GM18507 (cell line): ENCODE results near the gene MYBPH.

Source experiments
- DNase-seq: peaks from one replicate; pipeline ENCODE4 v3.0.0; 2011; ENCODE audit warnings: low read depth; ENCODE audit not compliant: insufficient read length; ENCODE audit errors: extremely low spot score
- FAIRE-seq: peaks from 2 replicates; lab custom pipeline; 2011; peaks lifted over from hg19 to GRCh38; lab: Jason Lieb, UNC

Gene MYBPH

DNA sequence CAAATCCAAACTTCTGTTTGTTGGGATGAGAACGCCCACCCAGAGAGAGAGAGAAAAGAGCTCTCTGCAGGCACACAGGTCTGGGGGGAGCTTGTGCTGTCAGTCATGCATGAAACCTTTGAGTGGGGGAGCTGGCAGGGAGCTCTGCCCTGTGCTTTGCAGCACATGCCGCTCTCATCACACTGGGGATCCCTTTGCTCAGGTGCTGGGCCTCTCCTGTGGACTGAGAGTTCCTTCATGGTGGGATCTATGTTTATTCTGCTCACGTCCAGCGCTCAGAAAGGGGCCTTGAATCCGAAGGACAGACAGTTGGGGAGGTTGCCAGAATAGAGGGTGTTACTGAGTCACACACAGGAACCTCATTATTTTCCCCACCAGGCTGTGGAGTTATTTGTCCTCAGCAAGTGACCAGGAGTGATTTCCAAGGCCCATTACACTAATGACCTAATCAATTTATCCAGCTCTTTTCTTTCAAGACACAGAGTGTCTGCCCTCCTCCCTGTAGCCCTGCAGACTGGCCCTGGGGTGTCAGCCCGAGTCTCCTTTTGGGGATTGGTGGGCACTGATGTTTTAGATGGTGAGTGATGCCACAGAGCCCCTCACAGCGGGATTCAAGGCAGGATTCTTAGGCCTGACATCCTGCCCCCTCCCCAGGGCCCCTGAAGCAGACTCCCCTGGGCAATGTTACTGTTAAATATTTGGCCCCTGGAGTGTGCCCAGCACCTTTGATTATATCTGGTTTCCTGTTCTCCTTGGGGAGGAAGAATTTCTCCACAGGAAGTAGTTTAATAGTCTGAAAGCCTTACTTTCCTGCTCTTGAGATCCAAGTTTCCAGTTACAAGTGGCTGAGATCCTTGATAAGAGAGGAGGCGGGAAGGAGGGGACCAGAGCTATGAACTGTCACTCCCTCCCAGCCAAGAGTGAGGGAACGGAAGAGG lies 22.3 kb downstream of the MYBPH start:
- FAIRE-seq = no peak
- DNase-seq = no peak

DNA sequence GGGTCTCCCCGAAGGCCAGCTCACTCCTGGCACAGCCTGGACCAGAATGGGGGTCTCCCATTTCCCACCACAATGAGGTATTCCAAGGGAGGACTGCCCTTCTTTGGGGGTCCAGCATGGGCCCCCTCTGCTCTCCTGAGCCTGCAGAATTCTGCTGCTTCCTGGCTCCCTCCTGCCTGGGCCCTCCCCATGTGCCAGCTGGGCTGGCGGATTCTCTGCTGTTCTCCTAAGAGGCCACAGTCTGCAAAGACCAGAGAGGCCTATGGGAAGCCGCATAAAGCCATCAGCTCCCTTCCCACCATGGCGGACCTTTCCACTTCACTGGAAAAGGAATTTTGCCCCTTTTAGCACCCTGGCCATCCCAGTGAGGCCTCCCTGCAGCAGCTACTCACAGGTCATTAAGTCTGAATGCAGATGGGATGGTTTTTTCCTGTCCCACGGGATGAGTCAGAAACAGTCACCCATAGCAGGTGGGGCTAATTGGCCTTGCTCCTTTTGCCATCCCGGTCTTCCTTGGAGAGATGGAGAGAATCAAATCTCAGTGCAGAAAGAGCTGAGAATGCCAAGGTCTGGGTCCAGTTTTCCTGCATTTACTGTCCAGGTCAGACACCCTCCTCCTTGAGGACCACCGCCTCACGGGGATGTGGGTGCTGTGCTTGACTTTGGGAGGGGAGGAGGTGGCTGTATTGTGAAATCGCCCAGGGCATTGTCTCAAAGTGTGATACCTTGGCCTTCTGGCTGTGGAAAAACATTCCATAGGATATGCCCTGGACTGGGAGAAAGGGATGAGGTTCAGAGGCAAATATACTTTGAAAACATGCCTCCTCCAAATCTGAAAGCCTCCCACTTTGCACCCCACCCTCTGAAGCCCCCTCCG lies 23.2 kb downstream of the MYBPH start:
- FAIRE-seq = no peak
- DNase-seq = no peak

DNA sequence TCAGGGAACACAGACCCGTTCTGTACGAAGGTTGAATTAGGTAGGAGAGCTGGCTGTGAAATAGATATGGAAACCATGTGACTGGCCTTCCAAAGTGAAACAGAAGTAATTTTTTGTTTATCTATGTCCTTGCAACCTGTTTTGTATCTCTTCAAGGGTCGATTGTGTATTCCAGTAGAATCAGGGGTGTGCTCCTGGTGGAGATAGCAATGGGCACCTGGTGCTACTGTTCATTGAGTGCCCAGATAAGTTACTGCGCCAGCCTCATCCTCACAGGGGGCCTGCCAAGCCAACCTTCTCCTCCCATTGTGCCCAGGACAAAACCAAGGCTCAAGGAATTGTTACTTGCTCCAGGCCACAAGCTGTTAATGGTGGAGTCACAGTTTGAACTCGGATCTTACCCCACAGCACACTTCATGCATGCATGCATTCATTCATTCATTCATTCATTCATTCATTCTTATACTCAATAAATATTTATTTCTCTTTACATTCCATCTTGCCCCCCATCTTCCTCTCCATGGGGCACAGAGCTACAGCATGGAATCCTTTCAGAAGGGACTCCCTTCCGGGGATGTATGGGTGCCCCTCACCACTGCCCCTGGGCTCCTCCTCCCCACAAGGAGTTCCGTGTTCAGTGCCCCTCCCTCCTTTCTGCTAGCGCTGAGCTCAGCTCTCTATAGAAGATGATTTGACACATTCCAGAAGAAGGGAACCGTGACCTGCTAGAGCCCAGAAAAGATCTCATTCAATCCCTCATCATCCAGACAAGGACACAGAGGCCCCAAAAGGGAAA lies 24.1 kb downstream of the MYBPH start:
- FAIRE-seq = no peak
- DNase-seq = no peak

DNA sequence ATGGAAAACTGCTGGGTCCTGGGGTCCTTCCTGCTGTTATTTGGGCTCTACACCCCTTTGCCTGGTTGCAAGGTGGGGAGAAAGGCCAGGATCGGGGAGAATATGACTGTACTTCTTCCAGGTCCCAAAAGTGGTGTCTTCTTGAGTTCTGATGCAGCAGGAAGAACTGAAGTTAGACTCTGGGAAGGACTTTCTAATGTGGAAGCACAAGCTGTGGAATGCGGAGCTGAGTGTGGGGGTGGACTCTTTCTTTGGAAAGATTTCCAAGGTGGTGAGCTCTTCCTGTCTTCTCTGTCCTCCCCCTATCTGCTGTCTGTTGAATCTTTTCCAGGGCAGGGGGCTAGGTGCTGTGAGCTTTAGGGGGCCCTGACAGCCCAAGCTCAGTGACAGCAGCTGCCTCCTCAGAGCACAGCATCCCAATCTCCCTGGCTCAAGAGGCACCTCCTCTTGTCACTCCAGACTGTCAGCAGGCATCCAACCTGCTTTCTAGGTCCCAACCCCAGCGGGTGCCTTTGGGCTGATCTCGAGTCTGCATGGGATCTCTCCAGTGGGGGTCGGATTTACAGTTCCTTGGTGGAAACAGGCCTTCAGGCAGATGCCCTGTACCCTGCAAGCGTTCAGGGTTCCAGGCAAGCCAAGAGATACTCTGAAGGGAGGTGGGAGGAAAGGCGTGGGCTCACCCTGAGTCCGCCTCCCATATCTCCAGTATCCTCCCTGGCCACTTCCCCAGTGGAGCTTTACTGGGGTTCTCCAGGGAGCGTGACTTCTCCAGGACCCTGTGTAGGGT lies 24.9 kb downstream of the MYBPH start:
- FAIRE-seq (no peak), DNase-seq (no peak)

DNA sequence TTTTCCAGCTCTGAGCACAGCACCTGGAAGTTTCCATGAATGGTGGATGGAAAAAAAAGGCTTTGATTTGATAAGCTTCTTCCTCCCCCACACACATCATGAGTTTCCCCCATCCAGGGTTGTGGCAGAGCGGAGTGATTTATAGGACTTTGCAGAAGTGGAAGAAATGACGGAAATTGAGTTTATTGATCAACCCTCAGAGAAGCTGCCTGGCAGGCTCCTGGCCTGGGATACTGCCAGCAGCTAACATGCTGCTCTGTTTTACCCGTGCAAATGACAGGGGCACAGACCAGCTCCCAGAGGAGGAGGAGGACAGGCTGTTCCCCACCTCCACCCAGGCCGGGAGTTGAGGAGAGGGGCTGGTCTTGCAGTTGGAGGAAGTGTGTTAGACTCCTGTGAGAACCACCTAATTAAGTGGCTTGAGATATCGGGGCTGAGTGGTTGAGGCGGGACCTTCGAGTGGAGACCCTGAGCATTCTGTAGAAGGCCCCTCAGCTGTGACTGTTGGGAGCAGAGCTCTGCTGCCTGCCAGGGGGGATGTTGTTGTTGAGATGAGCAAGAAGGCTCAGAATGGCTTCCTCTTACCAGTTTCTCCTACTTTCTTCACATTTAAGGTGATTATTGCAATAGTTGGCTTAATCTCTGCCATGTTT lies 26.3 kb downstream of the MYBPH start:
- FAIRE-seq = no peak
- DNase-seq = no peak

DNA sequence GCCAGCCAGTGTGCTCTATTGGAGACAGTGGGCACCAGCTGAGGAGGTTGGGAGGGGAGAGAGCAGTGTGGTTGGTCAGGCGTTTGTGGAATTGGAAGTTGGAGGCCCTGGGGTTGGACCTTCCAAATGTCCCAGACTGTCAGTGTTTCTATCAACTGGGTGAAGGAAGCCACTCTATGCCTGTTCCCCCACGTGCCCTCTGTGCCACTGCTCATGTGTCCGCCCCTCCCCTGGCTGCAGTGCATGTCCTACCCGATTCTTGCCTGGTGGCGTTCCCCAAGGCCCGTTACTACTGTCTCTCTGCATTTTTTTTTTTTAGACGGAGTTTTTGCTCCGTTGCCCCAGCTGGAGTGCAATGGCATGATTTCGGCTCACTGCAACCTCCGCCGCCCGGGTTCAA lies 27.0 kb downstream of the MYBPH start:
- no peak for DNase-seq
- no peak for FAIRE-seq

DNA sequence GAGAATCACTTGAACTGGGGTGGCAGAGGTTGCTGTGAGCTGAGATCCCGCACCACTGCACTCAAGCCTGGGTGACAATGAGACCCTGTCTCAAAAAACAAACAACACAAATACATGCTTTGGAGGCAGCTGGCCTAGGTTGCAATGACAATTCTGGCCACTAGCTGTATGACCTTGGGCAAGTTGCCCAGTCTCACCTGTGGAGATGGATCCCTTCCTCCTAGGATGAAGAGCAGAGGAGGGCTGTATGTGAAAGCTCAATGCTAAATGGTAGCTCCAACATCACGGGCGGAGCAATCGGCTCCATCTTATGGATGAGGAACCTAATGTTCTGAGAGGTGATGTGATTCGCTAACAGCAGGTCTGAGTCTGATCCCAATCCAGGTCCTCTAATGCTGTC lies 27.5 kb downstream of the MYBPH start:
- FAIRE-seq (peak; percentile 47), DNase-seq (no peak)

DNA sequence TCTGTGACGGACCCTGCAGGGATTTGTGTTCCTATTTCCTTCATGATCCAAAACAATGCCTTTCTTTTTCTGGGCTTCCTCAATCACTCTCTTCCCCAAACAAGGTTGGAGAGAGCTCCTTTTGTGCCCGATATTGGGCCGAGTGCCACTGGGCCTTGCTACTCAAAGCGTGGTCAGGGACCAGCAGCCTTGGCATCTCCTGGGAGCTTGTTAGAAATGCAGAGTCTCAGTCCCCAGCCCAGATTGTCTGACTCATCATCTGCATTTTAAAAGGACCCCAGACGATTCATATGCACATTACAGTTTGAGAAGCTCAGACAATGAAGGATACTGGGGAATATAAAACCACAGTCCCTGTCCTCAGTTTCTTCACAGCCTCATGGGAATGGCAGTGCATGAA lies 28.2 kb downstream of the MYBPH start:
- FAIRE-seq = no peak
- DNase-seq = no peak

DNA sequence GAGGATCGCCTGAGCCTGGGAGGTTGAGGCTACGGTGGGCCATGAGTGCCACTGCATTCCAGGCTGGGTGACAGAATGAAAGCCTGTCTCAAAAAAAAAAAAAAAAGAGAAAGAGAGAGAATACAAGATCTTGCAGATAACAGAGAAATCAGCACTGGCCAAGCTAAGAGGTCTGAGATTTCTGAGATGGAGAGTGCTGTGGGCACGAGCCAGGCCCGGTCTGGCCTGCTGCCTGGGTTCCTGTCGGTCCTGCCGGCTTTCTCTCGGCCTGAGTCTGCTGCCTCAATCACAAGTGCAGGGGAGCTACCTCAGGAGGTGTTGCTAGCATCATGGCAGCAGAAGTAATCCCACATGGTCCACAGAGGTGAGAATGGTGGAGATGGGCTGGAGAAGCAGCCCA lies 29.1 kb downstream of the MYBPH start:
- DNase-seq (no peak), FAIRE-seq (no peak)

DNA sequence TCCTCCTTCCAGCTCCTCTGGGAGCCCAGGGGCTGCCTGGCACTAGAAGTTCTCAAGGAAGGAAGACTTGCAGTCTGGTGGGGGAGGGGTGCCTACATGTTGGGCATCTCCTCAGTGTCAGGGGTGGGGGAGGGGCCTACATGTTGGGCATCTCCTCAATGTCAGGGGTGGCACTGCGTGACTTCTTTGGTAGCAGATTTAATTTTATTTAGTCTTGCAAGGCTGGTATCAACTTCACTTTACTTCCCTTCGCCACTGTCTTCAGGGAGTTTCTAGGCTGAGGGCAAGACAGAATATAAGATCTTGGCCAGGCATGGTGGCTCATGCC lies 29.6 kb downstream of the MYBPH start:
- DNase-seq (no peak), FAIRE-seq (no peak)

DNA sequence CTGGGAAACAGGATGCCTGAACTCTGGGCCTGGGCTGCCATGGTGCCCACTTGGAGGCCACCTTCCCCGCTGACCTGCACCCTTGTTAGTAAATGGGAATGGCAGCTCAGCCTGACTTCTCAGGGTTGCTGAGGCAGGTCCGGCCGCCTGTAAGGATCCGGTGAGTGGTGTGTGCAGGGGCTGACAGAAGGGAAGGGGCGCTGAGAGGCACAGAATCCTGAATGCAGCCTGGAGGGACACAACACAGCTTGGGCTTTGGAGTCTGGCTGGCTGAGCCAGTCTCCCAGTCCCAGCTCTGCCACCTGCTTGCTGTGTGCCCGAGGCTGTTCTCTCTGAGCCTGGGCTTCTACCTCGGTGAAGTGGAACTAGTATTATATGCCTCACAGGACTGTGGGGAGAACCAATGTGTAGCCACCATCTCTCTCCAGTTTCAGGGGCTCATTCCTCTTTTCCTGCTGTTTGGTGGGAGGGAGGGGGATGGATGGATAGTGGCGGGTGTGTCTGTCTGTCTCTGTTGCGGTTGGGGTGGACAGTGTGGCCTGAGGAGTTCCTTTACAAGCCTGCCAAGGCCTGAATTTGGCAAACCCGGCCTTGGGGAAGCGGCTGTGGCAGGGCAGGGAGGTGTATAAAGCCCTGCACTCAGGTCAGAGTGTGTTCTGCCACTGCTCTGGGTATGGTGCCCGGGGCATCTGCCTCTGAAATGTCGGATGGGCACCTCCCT lies 30.1 kb downstream of the MYBPH start:
- FAIRE-seq (no peak), DNase-seq (no peak)

DNA sequence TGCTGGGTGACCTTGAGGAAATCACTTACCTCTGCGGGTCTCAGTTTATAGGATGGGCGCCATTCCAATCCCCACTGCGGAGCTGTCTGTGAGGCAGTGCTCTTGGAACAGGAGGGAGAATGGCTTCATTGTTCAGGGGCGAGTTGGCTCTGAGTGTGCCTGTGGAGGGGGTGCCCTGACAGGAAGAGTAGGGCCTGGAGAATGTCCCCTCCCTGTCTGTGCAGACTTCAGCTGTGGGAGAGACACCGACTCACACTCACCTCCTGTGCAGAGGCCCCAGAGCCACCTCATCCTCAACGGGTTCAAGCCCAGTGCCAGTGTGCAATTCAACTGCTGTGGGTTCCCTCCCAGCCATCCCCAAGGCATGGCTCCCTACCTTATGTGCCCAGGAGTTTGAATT lies 31.0 kb downstream of the MYBPH start:
- DNase-seq (no peak), FAIRE-seq (no peak)

DNA sequence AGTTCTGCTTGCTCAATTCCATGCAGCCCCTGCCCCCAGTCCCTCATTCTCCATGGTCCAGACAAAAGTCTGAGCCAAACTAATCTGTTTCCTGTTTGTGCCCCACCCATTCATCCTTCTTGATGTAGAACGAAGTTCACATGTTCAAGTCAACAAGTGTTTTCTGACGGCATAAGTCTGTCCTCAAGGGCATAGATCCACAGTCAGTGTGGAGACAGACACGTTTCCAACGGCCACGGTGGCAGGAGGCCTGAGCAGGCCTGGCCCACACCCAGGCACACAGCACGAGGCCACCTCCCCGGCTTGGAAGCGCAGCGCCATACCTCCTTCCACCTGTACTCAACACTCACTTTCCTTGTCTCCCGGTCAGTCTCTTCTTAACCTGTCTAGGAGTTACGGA lies 32.0 kb downstream of the MYBPH start:
- FAIRE-seq (no peak), DNase-seq (no peak)

DNA sequence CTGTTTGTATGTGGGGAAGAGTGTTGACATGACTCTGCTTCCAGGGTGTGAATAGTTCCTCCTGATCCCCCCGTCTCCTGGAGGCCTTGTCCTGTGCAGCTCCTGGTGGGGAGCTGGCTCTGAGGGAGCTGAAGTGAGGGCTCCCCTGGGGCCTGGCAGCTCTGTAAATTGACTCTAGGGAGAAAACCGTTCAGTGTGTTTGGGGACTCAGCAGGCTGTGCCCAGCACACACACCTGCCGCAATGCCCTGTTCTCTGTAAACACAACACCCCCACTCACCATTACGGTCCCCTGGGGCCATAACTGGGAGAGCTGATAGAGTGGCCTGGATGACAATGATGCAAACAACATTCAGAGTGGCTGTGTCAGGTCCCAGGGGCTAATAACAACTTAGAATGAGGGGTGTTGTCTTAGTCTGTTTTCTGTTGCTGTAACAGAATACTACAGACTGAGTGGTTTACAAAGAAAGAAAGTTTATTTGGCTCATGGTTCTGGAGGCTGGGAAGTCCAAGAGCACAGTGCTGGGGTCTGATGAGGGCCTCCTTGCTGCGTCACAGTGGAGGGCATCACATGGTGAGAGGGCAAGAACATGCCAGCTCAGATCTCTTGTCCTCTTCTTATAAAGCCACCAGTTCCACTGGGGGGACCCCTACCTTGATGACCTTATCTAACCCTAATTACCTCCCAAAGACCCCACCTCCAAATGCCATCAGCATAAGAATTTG lies 32.8 kb downstream of the MYBPH start:
- DNase-seq = no peak
- FAIRE-seq = no peak

DNA sequence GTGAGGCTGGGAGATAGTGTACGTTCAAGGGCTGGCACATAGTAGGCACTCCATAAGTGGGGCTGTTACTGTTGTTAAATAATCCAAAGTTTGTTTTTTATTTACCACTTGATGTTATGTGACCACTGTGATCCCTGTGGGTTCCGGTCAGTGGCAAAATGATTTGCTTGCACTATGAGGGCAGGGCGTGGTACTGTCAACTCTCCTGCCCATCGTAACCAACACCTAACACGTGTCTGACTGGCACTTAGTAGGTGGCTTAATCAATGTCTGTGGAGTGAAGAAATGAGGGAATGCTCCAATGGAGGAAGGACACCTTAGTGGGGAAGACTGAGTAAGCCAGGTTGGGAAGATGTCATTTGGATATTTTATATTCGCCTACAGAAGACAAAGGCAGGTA lies 33.5 kb downstream of the MYBPH start:
- FAIRE-seq = no peak

DNA sequence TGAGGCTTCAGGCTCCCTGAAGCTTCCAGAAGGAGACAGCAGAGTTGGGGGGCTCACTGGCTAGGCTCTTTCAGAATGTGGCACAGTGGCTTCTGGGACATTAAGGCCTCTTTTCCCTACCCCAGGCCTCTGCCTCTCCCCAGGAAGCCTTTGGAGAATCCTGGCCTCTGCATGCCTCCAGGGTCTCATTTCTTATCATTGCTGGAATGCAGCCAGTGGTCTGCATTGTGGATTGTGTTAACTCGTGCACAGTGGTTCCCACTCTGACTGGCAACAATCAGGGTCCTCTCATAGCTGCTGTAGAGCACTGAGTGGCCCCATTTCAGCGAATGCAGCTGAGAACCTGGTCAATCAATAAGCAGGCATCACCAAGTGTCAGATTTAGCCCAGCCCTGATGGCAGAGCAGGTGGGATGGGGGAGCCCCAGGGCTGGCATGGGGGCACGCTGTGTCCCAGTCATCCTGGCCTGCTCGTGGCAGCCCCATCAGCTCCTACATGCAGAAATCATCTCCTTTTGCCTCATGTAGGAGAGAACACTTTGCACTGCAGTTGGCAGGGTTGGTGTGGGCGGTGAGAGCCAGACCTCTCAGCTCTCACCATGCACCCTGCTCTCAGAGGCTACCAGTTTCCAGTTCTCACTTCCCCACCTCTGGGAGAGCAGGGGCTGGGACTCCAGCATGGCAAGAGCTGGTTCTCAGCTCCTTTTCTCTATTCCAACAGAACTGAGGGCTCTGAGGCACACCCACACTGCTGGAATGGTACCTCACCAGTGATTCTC lies 34.7 kb downstream of the MYBPH start:
- FAIRE-seq = no peak
- DNase-seq = no peak

More for the DNA sequence above, 33.5 kb downstream of the MYBPH start:
- DNase-seq = no peak

DNA sequence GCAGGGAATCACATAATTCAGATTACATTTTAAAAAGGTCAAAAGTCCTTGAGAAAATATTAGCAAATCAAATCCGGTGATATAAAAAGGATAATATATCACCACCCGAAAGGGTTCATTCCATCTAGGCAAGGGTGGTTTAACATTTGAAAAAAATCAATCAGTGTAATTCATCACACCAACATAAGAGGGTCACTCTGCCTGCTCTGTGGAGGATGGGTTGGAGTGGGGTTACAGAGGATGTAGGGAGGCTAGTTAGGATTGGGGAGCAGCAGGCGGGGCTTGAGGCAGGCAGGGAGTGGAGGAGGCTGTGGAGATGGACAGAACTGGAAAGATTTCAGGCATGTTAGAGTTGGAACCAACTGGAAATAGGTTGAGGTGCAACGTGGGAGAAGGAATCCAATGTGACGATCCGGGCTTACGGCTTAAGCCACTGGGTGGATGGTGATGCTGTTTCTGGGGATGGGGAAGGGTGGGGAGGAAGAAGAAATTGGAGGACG lies 35.6 kb downstream of the MYBPH start:
- FAIRE-seq = no peak

More for the DNA sequence above, 35.6 kb downstream of the MYBPH start:
- DNase-seq = no peak
